ENCODE results near the gene PRPF38B.

- TF ChIP-seq CTCF (IDR thresholded peaks at IDR 0.05; ENCODE audit: low read length) (no peak), EZH2 (optimal IDR thresholded peaks at IDR 0.05; ENCODE audit: low read depth, low read length) (no peak)
Measured at GRCh38 chr1:108712606-108713150, 20.6 kb downstream of the PRPF38B start, which contains the start of gene FNDC7.

Measured in MM.1S (cell line).